HL-60 (cell line): ENCODE measurements around the gene EZH1.

Experiments used
- DNase-seq, 2 experiments: peaks; one replicate each; pipeline ENCODE4 v3.0.0-alpha.2; 2010 to 2020; ENCODE audit warnings: low read depth in 1 of 2, low spot score in 1 of 2
- H3K27ac ChIP-seq: fragments of 250-450 bp; sonication (Bioruptor Pico); replicated peaks from 2 replicates; pipeline ENCODE4 v1.5.1; 2020; ENCODE audit warnings: mild to moderate bottlenecking, moderate library complexity
- H3K27me3 ChIP-seq: fragments of 250-450 bp; sonication (Bioruptor Pico); 2 replicates; pipeline ENCODE4 v1.5.1; 2021; ENCODE audit warnings: mild to moderate bottlenecking, moderate library complexity; ENCODE audit not compliant: insufficient read depth, poor library complexity, severe bottlenecking
- H3K4me3 ChIP-seq: replicated peaks from 2 replicates; pipeline ENCODE4 v1.5.1; 2011; ENCODE audit warnings: mild to moderate bottlenecking, control low read depth, low read length; ENCODE audit not compliant: insufficient read depth
- GABPA ChIP-seq: IDR thresholded peaks from 2 replicates; pipeline ENCODE4 v1.6.1; 2012; ENCODE audit warnings: low read depth
- POLR2AphosphoS5 ChIP-seq: IDR thresholded peaks from 2 replicates; pipeline ENCODE4 v1.6.1; 2012; ENCODE audit warnings: low read depth
- SPI1 ChIP-seq: IDR thresholded peaks from 2 replicates; pipeline ENCODE4 v1.6.1; 2012; ENCODE audit warnings: low read depth, mild to moderate bottlenecking, borderline replicate concordance
- TF ChIP-seq, protein P1 (sequence below): IDR thresholded peaks from 2 replicates; pipeline ENCODE4 v1.6.1; 2012; ENCODE audit warnings: low read depth; ENCODE audit not compliant: insufficient replicate concordance
- TF ChIP-seq, protein P2 (sequence below): IDR thresholded peaks from one replicate; pipeline ENCODE4 v1.5.1; 2011; ENCODE audit warnings: low read length, control low read depth, inconsistent platforms; ENCODE audit not compliant: insufficient read depth

EZH1 gene

DNA sequence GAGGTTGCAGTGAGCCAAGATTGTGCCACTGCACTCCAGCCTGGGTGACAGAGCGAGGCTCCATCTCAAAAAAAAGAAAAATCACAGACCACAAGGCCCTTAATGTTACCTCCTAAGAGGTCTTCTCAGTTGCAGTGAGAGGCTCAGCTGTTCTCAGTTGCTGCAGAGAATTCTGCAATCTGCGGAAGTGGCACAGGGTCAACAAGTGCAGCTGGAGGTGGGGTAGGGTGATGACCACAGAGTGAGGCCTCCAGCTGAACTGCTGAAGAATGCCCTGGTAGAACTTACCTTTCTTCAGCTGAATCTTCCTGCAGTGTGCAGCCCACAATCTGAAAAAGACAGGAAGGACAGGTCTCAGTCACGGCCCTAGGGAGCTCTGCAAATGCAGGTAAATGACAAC, 36.3 kb downstream of the EZH1 start:
- DNase-seq, result peak in 1 of 2 experiments; percentile 66
- TF ChIP-seq POLR2AphosphoS5, result no peak
- TF ChIP-seq SPI1, result no peak
- TF ChIP-seq GABPA, result no peak
- TF ChIP-seq, protein P1, sequence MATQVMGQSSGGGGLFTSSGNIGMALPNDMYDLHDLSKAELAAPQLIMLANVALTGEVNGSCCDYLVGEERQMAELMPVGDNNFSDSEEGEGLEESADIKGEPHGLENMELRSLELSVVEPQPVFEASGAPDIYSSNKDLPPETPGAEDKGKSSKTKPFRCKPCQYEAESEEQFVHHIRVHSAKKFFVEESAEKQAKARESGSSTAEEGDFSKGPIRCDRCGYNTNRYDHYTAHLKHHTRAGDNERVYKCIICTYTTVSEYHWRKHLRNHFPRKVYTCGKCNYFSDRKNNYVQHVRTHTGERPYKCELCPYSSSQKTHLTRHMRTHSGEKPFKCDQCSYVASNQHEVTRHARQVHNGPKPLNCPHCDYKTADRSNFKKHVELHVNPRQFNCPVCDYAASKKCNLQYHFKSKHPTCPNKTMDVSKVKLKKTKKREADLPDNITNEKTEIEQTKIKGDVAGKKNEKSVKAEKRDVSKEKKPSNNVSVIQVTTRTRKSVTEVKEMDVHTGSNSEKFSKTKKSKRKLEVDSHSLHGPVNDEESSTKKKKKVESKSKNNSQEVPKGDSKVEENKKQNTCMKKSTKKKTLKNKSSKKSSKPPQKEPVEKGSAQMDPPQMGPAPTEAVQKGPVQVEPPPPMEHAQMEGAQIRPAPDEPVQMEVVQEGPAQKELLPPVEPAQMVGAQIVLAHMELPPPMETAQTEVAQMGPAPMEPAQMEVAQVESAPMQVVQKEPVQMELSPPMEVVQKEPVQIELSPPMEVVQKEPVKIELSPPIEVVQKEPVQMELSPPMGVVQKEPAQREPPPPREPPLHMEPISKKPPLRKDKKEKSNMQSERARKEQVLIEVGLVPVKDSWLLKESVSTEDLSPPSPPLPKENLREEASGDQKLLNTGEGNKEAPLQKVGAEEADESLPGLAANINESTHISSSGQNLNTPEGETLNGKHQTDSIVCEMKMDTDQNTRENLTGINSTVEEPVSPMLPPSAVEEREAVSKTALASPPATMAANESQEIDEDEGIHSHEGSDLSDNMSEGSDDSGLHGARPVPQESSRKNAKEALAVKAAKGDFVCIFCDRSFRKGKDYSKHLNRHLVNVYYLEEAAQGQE, result no peak
- TF ChIP-seq, protein P2, sequence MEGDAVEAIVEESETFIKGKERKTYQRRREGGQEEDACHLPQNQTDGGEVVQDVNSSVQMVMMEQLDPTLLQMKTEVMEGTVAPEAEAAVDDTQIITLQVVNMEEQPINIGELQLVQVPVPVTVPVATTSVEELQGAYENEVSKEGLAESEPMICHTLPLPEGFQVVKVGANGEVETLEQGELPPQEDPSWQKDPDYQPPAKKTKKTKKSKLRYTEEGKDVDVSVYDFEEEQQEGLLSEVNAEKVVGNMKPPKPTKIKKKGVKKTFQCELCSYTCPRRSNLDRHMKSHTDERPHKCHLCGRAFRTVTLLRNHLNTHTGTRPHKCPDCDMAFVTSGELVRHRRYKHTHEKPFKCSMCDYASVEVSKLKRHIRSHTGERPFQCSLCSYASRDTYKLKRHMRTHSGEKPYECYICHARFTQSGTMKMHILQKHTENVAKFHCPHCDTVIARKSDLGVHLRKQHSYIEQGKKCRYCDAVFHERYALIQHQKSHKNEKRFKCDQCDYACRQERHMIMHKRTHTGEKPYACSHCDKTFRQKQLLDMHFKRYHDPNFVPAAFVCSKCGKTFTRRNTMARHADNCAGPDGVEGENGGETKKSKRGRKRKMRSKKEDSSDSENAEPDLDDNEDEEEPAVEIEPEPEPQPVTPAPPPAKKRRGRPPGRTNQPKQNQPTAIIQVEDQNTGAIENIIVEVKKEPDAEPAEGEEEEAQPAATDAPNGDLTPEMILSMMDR, result no peak
- Histone ChIP-seq H3K4me3 (no peak overlapping the region), H3K27ac (no peak overlapping the region), H3K27me3 (no peaks in the 10 kb centered on the region)

DNA sequence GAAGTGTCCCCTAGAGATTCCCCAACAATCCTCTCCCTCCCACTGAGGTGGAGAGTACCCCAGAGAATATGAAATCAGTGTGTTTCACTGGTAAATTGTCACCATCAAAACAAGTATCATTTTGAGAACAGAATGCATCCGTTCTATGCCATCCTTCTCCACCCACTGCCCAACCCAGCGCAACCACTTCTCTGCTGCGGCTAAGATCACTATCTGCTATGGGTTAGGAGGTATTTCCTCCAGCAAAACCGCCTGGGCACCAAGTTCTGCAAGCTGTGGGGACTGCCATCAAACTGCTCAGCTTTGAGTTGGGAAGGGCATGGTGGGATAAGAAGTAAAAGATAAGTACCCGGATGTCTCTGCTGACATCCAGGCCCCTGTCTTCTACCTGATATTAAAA, 38.1 kb downstream of the EZH1 start:
- DNase-seq, result peak in 1 of 2 experiments; percentile 61
- Histone ChIP-seq H3K27me3 (no peaks in the 10 kb centered on the region), H3K4me3 (no peak overlapping the region), H3K27ac (no peak overlapping the region)
- TF ChIP-seq, protein P2, result no peak
- no peak for TF ChIP-seq GABPA
- TF ChIP-seq SPI1, result no peak
- peak; percentile 74; the same call in 1 of the 2 replicates for TF ChIP-seq POLR2AphosphoS5
- TF ChIP-seq, protein P1, result no peak

DNA sequence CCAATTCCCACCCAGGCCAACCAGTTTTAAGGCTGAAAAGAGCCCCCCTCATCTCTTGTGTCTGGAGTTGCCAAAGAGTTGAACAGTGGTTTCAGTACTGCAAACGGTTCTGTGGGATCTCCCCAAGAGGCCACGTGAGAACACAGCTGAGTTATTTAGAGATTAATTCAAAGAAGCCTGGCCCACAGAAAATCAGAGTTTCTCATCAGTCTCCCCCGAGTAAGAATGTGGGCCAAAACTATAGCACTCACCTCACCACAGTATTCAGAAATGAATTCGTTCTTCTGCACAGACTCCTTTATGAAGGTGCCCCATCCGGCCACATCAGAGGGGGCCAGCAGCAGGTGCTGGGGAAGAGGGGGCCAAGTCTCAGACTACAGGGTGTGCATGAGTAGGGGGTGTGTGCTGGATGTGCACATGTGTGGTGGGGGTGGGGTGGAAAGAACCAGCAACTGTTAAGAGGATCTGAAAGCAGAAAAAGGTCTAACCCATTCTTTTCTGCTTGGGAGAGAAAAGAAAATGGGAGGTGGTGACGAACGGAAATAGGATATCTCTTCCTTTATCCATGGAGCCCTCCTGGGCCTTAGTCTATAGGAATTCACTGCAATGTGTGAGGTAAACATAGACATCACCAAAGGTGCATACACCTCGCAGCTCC, 39.9 kb downstream of the EZH1 start:
- H3K27me3 ChIP-seq, result no peaks in the 10 kb centered on the region

More for the DNA sequence above, 39.9 kb downstream of the EZH1 start:
- no peak for TF ChIP-seq SPI1
- TF ChIP-seq, protein P2, result no peak
- TF ChIP-seq, protein P1, result no peak
- no peak for TF ChIP-seq POLR2AphosphoS5
- no peak for TF ChIP-seq GABPA
- no peak for DNase-seq
- Histone ChIP-seq H3K27ac (no peak overlapping the region), H3K4me3 (no peak overlapping the region)
